T-cell (primary cell): ENCODE results near the gene RAB9A. TPM values are rescaled to one million over a fixed set of nuclear protein-coding genes. Genes with fewer than 3 reads are reported as not detected.

ENCODE experiments used
- ATAC-seq, 4 experiments: fragments of 200-7000 bp in 3 of 4; fragments of 150-1000 bp in 1 of 4; cut with Tn5 transposase; replicated peaks in 1 of 4; 1 replicate in 3 of 4; 2 replicates in 1 of 4; pipeline ENCODE4 v1.10.0; 2021; ENCODE audit warnings: moderate library complexity in 3 of 4, mild to moderate bottlenecking in 2 of 4, moderate number of reproducible peaks in 1 of 4
- CTCF ChIA-PET, 2 donors: fragments of 300-600 bp; sonication (Branson Sonifier 250); formaldehyde crosslinking; loops; one replicate each; lab custom pipeline; 2022; ENCODE audit warnings: antibody characterized with exemption in 2 of 2; lab: Charles Lee
- POLR2A ChIA-PET, 2 donors: fragments of 300-600 bp; sonication (Branson Sonifier 250); formaldehyde crosslinking; loops; one replicate each; lab custom pipeline; 2022; ENCODE audit warnings: antibody characterized with exemption in 2 of 2; lab: Charles Lee
- DNase-seq, 35 experiments: peaks; one replicate each; pipeline versions ENCODE4 v3.0.0 to v3.0.0-alpha.2; 2013 to 2023
- H3K27ac ChIP-seq: one replicate; pipeline ENCODE4 v1.5.1; 2013; ENCODE audit warnings: low read length
- H3K27me3 ChIP-seq, 2 experiments: replicated peaks in 1 of 2; 1 replicate in 1 of 2; 2 replicates in 1 of 2; pipeline versions ENCODE4 v1.6.1 to v1.7.0; 2013; ENCODE audit warnings: low read length in 1 of 2, mixed read lengths in 1 of 2; ENCODE audit not compliant: control insufficient read depth in 2 of 2, insufficient read depth in 2 of 2; ENCODE audit errors: extremely low read depth in 1 of 2
- H3K36me3 ChIP-seq, 2 donors: 1 replicate in 1 of 2; 2 replicates in 1 of 2; pipeline versions ENCODE4 v1.6.1 to v1.7.0; 2013; ENCODE audit warnings: low read length in 1 of 2; ENCODE audit not compliant: control insufficient read depth in 2 of 2, insufficient read depth in 1 of 2; ENCODE audit errors: extremely low read depth in 1 of 2
- H3K4me1 ChIP-seq, 2 experiments: 1 replicate in 1 of 2; 2 replicates in 1 of 2; pipeline versions ENCODE4 v1.6.1 to v1.7.0; 2013; ENCODE audit warnings: low read length in 2 of 2, mixed read lengths in 1 of 2; ENCODE audit not compliant: insufficient read depth in 2 of 2, control insufficient read depth in 1 of 2; ENCODE audit errors: extremely low read depth in 1 of 2
- H3K4me3 ChIP-seq, 2 donors: 1 replicate in 1 of 2; 2 replicates in 1 of 2; pipeline versions ENCODE4 v1.5.1 to v1.7.0; 2013; ENCODE audit warnings: mild to moderate bottlenecking in 2 of 2, low read length in 1 of 2, moderate library complexity in 1 of 2; ENCODE audit not compliant: control insufficient read depth in 1 of 2; ENCODE audit errors: extremely low read depth in 1 of 2
- H3K9me3 ChIP-seq: 2 replicates; pipeline ENCODE4 v1.7.0; 2013
- H3K27ac Mint-ChIP-seq, 2 donors: one replicate each; pipeline ENCODE4 v1.8.0; 2020 to 2021; ENCODE audit warnings: mild to moderate bottlenecking in 2 of 2, mixed read lengths in 2 of 2
- H3K27me3 Mint-ChIP-seq, 2 donors: one replicate each; pipeline ENCODE4 v1.8.0; 2021 to 2022; ENCODE audit warnings: mixed read lengths in 2 of 2
- H3K36me3 Mint-ChIP-seq: one replicate; pipeline ENCODE4 v1.8.0; 2021; ENCODE audit warnings: mixed read lengths
- H3K4me1 Mint-ChIP-seq, 3 donors: one replicate each; pipeline ENCODE4 v1.8.0; 2020 to 2022; ENCODE audit warnings: mixed read lengths in 3 of 3, mild to moderate bottlenecking in 1 of 3
- H3K4me3 Mint-ChIP-seq, 3 donors: one replicate each; pipeline ENCODE4 v1.8.0; 2020 to 2022; ENCODE audit warnings: mild to moderate bottlenecking in 3 of 3, mixed read lengths in 3 of 3, moderate library complexity in 3 of 3
- H3K9me3 Mint-ChIP-seq, 3 donors: one replicate each; pipeline ENCODE4 v1.8.0; 2020 to 2022; ENCODE audit warnings: mixed read lengths in 3 of 3
- WGBS: methylation state at CpG from one replicate; pipeline ENCODE4 v1.1.5; 2013; ENCODE audit warnings: missing lambda C conversion rate; ENCODE audit not compliant: insufficient coverage; 5-methylcytosine and 5-hydroxymethylcytosine counted together
- total RNA-seq, 35 experiments: library from RNA in 6 of 35; stranded (reverse) in 6 of 35; fragments of 120-200 nt in 1 of 35; gene quantifications; one replicate each; pipeline versions ENCODE4 v1.2.1 to v1.2.4 and lab custom pipeline; 2013 to 2026

Gene RAB9A
- total RNA-seq, 5 donors from 2014 or later (not counting 1 experiment from before 2014, with no cell fraction given), result 12.2 to 27.3 (median 16.4) TPM

GRCh38 chrX:13711141-13711540 is 22.2 kb downstream of the RAB9A start:
- CTCF ChIA-PET, result interaction anchor here in 1 of 2 donors (1.3 kb wide), 1 partner anchor 15 kb away, joined by 3 read pairs; no protein-coding TSS in a partner anchor
- peak overlapping the region; percentile 56 to 63 for H3K27ac Mint-ChIP-seq

DNA sequence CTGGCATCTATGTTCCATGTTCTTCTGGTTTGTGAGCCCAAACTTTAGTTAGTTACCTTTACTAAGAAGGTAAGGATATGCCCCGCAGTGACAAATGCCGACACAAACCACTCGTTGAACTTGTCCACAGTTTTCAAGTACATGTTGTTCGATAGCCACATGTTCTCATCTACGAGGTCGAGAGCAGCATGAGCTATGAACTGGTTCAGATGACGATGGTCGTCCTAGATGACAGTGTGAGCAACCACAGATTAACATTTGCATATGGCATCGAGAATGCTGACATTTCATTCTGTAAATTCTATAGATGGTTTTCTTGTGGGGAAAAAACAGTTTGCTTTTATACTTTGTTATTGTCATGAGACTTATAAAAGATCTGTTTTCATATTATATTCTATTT is 27.5 kb downstream of the RAB9A start:
- H3K9me3 ChIP-seq, result no peaks in the 10 kb centered on the region
- Mint-ChIP-seq H3K4me3 (no peak overlapping the region), H3K4me1 (peaks cover 33 to 44% (median 42%) of the 10 kb centered on the region in 3 donors), H3K9me3 (no peaks in the 10 kb centered on the region), H3K27me3 (peaks cover 0 to 7% of the 10 kb centered on the region in 2 donors), H3K27ac (peak overlapping the region; percentile 52 to 83), H3K36me3 (peaks cover 28% of the 10 kb centered on the region)
- H3K36me3 ChIP-seq, result peaks cover 0 to 18% of the 10 kb centered on the region in 2 donors
- ChIA-PET CTCF (interaction anchor here (0.7 to 1.5 kb wide), 5 partner anchors 18 to 58 kb away, joined by 3 to 4 read pairs (median 4); partner anchors contain the start of genes OFD1 (in 1 of the 2) and TRAPPC2 (in 1 of the 2)), POLR2A (interaction anchor here in 1 of 2 donors (0.8 to 1.6 kb wide), 2 partner anchors 9 to 19 kb away, joined by 3 to 14 read pairs; partner anchors contain the start of genes OFD1 and TRAPPC2)
- WGBS, result 75% methylated on average over 4 of the region's 9 CpGs
- ATAC-seq, result peak in 1 of 4 experiments; percentile 41
- H3K27ac ChIP-seq, result peak overlapping the region; percentile 72
- H3K4me1 ChIP-seq, result peaks cover 5 to 35% of the 10 kb centered on the region in 2 experiments
- DNase-seq, result peak in 8 of 35 experiments; percentile 2 to 46 (median 14)
- H3K4me3 ChIP-seq, result no peak overlapping the region
- H3K27me3 ChIP-seq, result no peaks in the 10 kb centered on the region

More at GRCh38 chrX:13711141-13711540, 22.2 kb downstream of the RAB9A start:
- DNase-seq (no peak), ATAC-seq (no peak)
- H3K4me1 ChIP-seq, result peaks cover 0 to 4% of the 10 kb centered on the region in 2 experiments
- POLR2A ChIA-PET, result no interaction called here
- Mint-ChIP-seq H3K27me3 (peaks cover 0 to 10% of the 10 kb centered on the region in 2 donors), H3K36me3 (peaks cover 22% of the 10 kb centered on the region), H3K4me3 (no peak overlapping the region), H3K4me1 (peaks cover 10 to 13% (median 12%) of the 10 kb centered on the region in 3 donors), H3K9me3 (no peaks in the 10 kb centered on the region)
- H3K4me3 ChIP-seq, result no peak overlapping the region
- H3K27ac ChIP-seq, result no peak overlapping the region
- peaks cover 0 to 23% of the 10 kb centered on the region in 2 donors for H3K36me3 ChIP-seq
- no CpG with 5 or more reads among the region's 4 CpGs for WGBS
- H3K27me3 ChIP-seq, result no peaks in the 10 kb centered on the region
- no peaks in the 10 kb centered on the region for H3K9me3 ChIP-seq

- CTCF ChIA-PET, result interaction anchor here in 1 of 2 donors (0.8 to 1.5 kb wide), 3 partner anchors 18 to 58 kb away, joined by 3 to 4 read pairs (median 4); partner anchors contain the start of genes OFD1 and TRAPPC2
- Mint-ChIP-seq H3K27ac (peak overlapping the region; percentile 80 to 83), H3K36me3 (peaks cover 27% of the 10 kb centered on the region), H3K4me1 (peaks cover 28 to 42% (median 42%) of the 10 kb centered on the region in 3 donors), H3K4me3 (peak overlapping the region in 1 of 3 donors; percentile 35), H3K9me3 (no peaks in the 10 kb centered on the region), H3K27me3 (peaks cover 0 to 3% of the 10 kb centered on the region in 2 donors)
- ATAC-seq (peak; percentile 52 to 86 (median 79)), DNase-seq (peak in 33 of 35 experiments; percentile 26 to 72 (median 53))
- 60% methylated on average over 1 of the region's 6 CpGs for WGBS
- Histone ChIP-seq H3K9me3 (no peaks in the 10 kb centered on the region), H3K4me1 (peaks cover 5 to 31% of the 10 kb centered on the region in 2 experiments), H3K27me3 (no peaks in the 10 kb centered on the region), H3K36me3 (peaks cover 0 to 15% of the 10 kb centered on the region in 2 donors), H3K4me3 (no peak overlapping the region), H3K27ac (peak overlapping the region; percentile 72)
- POLR2A ChIA-PET, result interaction anchor here in 1 of 2 donors (0.8 kb wide), 1 partner anchor 9 kb away, joined by 3 read pairs; no protein-coding TSS in a partner anchor
Measured at GRCh38 chrX:13716905-13717304, 28.0 kb downstream of the RAB9A start.

DNA sequence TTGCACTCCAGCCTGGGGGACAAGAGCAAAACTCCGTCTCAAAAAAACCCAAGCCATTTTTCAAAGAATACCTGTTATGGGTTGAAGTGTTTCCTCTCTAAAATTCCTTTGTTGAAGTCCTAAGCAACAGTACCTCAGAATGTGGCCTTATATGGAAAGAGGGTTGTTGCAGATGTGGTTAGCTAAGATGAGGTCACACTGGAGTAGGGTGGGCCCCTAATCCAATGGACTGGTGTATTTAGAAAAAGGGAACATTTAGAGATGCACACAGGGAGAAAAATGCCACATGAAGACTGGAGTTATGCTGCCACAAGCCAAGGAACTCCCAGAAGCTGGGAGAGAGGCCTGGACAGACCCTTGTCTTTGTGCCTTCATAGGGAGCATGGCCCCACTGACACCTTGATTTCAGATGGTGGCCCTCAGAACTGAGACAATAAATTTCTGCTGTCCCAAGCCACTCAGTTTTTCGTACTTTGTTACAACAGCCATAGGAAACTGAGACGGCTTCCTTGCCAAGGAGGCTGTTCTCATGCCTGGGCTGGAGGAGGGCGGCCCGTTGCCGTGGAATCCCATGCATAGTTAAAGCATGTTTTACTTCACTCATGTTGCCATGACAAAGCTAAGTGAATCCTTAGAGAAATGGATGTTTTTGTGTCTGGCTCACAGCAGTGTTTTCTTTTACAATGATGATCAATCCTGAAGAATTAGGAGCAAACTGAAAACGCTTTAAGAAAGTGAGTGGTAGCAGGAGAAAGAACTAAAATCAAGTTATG is 29.0 kb downstream of the RAB9A start:
- ChIA-PET POLR2A (no interaction called here), CTCF (no interaction called here)
- no peaks in the 10 kb centered on the region for H3K9me3 ChIP-seq
- Mint-ChIP-seq H3K4me1 (peaks cover 34 to 49% (median 47%) of the 10 kb centered on the region in 3 donors), H3K36me3 (peaks cover 28% of the 10 kb centered on the region), H3K27ac (peak overlapping the region; percentile 59 to 80), H3K9me3 (no peaks in the 10 kb centered on the region), H3K4me3 (no peak overlapping the region), H3K27me3 (no peaks in the 10 kb centered on the region)
- WGBS, result no CpG with 5 or more reads among the region's 7 CpGs
- no peak overlapping the region for H3K4me3 ChIP-seq
- ATAC-seq, result no peak
- H3K4me1 ChIP-seq, result peaks cover 5 to 38% of the 10 kb centered on the region in 2 experiments
- DNase-seq, result no peak
- peak overlapping the region; percentile 36 for H3K27ac ChIP-seq
- H3K36me3 ChIP-seq, result peaks cover 0 to 14% of the 10 kb centered on the region in 2 donors
- no peaks in the 10 kb centered on the region for H3K27me3 ChIP-seq

DNA sequence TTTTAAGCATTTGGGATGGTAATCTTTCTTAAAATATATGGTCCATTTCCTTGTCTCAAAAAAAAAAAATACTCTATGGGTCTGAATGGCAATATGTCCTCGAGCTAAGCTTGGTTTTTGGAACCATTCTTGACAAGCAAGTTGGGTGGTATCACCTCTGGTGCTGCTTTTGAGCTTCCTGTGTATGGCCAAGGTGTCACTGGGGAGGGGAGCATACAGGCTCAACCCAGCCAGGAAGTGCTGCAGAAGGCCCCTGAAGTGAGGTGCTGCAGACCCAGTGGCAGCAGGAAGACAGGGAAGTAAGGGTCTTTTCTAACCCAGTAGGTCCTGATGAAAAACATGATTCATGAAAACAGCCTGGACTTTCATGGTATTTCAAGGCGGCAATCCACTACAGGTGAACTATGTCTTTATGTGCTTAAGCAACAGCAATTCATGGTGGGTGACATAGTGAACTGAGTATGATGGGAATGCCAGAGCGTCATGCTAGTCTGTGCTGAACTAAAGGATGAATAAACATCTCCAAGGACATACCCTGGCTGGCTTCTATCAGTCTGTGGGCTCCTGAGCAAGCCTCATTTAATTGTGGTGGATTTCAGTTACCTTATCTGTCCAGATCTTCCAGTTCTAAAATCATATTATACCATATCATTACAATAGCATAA is 30.4 kb downstream of the RAB9A start:
- POLR2A ChIA-PET, result interaction anchor here in 1 of 2 donors (0.5 to 0.7 kb wide), 2 partner anchors 12 to 18 kb away, joined by 4 to 6 read pairs; no protein-coding TSS in a partner anchor
- Mint-ChIP-seq H3K27me3 (peaks cover 0 to 7% of the 10 kb centered on the region in 2 donors), H3K4me3 (no peak overlapping the region), H3K9me3 (no peaks in the 10 kb centered on the region), H3K27ac (peak overlapping the region; percentile 81 to 82), H3K4me1 (peaks cover 45 to 57% (median 55%) of the 10 kb centered on the region in 3 donors), H3K36me3 (peaks cover 37% of the 10 kb centered on the region)
- peaks cover 0 to 14% of the 10 kb centered on the region in 2 donors for H3K36me3 ChIP-seq
- peak; percentile 34 to 87 (median 76) for ATAC-seq
- no peak overlapping the region for H3K4me3 ChIP-seq
- 80% methylated on average over 1 of the region's 3 CpGs for WGBS
- peak in 24 of 35 experiments; percentile 4 to 52 (median 20) for DNase-seq
- H3K27ac ChIP-seq, result peak overlapping the region; percentile 49
- H3K9me3 ChIP-seq, result no peaks in the 10 kb centered on the region
- CTCF ChIA-PET, result interaction anchor here in 1 of 2 donors (0.6 to 0.7 kb wide), 2 partner anchors 26 to 28 kb away, joined by 3 read pairs; no protein-coding TSS in a partner anchor
- no peaks in the 10 kb centered on the region for H3K27me3 ChIP-seq
- peaks cover 5 to 41% of the 10 kb centered on the region in 2 experiments for H3K4me1 ChIP-seq
